A549 (cell line): Measurements from ENCODE around the gene P2RX4. TPM values are rescaled to one million over a fixed set of nuclear protein-coding genes. Genes with fewer than 3 reads are reported as not detected.

ENCODE experiments used
- ATAC-seq, 2 experiments: fragments of 200-7000 bp in 1 of 2; fragments of >200 bp in 1 of 2; cut with Nextera tagmentation in 1 of 2; cut with Tn5 transposase in 1 of 2; 3 replicates each; pipeline versions ENCODE4 v1.8.0 to v1.9.1; 2018 to 2020; ENCODE audit warnings: mild to moderate bottlenecking in 1 of 2, moderate library complexity in 1 of 2
- CTCF ChIA-PET: fragments of 300-600 bp; sonication (Branson Sonifier 250); formaldehyde crosslinking; extraction: SDS; loops from one replicate; lab custom pipeline; 2021; ENCODE audit warnings: antibody characterized with exemption, inconsistent platforms; lab: Yijun Ruan, JAX
- POLR2A ChIA-PET: fragments of 350-600 bp; formaldehyde crosslinking; extraction: SDS; loops from one replicate; lab custom pipeline; 2021; ENCODE audit warnings: antibody characterized with exemption, inconsistent platforms; lab: Yijun Ruan, JAX
- DNase-seq, 2 experiments: peaks; one replicate each; pipeline versions ENCODE4 v3.0.0 to v3.0.0-alpha.2; 2011 to 2016; ENCODE audit warnings: low read depth in 1 of 2, low spot score in 1 of 2
- FAIRE-seq: peaks from 2 replicates; lab custom pipeline; 2011; peaks lifted over from hg19 to GRCh38; lab: Jason Lieb, UNC
- H3K27ac ChIP-seq, 2 experiments: fragments of >200 bp; sonication (Bioruptor Twin); formaldehyde crosslinking; 3 replicates each; pipeline ENCODE4 v1.5.1; 2016 to 2017
- H3K4me1 ChIP-seq: fragments of >200 bp; sonication (Bioruptor Twin); formaldehyde crosslinking; 3 replicates; pipeline ENCODE4 v1.6.1; 2016
- H3K4me2 ChIP-seq: fragments of >200 bp; sonication (Bioruptor Twin); formaldehyde crosslinking; 3 replicates; pipeline ENCODE4 v1.6.1; 2016
- H3K4me3 ChIP-seq: fragments of >200 bp; sonication (Bioruptor Twin); formaldehyde crosslinking; 3 replicates; pipeline ENCODE4 v1.5.1; 2016
- H3K9me3 ChIP-seq: fragments of >200 bp; sonication (Bioruptor Twin); formaldehyde crosslinking; 3 replicates; pipeline ENCODE4 v1.6.1; 2016
- ATOH8 ChIP-seq: fragments of 250-450 bp; sonication (Bioruptor Pico); IDR thresholded peaks from 2 replicates; pipeline ENCODE4 v1.5.0; 2020; ENCODE audit warnings: low read depth, mild to moderate bottlenecking, moderate library complexity
- CBX2 ChIP-seq: fragments of 200-600 bp; sonication (generic); IDR thresholded peaks from 2 replicates; pipeline ENCODE4 v1.6.1; 2016; ENCODE audit warnings: low read depth, mild to moderate bottlenecking, borderline replicate concordance
- CHD2 ChIP-seq: fragments of 150-350 bp; IDR thresholded peaks from 2 replicates; pipeline ENCODE4 v1.6.1; 2014; ENCODE audit warnings: low read length; ENCODE audit not compliant: partially characterized antibody
- CHD4 ChIP-seq: fragments of 200-600 bp; sonication (generic); IDR thresholded peaks from 2 replicates; pipeline ENCODE4 v1.6.1; 2016; ENCODE audit warnings: antibody characterized with exemption, mild to moderate bottlenecking, borderline replicate concordance
- ELK1 ChIP-seq: fragments of 150-350 bp; IDR thresholded peaks from 2 replicates; pipeline ENCODE4 v1.6.1; 2014; ENCODE audit warnings: low read depth, mild to moderate bottlenecking, low read length
- FOXS1 ChIP-seq: fragments of 250-450 bp; sonication (Bioruptor Pico); IDR thresholded peaks from 2 replicates; pipeline ENCODE4 v1.5.0; 2020; ENCODE audit warnings: mild to moderate bottlenecking, moderate library complexity
- HEYL ChIP-seq: fragments of 250-450 bp; sonication (Bioruptor Pico); IDR thresholded peaks from 2 replicates; pipeline ENCODE4 v1.8.0; 2021; ENCODE audit warnings: mild to moderate bottlenecking, moderate library complexity
- HOXA7 ChIP-seq: fragments of 250-450 bp; sonication (Bioruptor Pico); IDR thresholded peaks from 2 replicates; pipeline ENCODE4 v1.5.0; 2020; ENCODE audit warnings: mild to moderate bottlenecking, moderate library complexity
- JUNB ChIP-seq: fragments of >200 bp; sonication (Bioruptor Twin); formaldehyde crosslinking; IDR thresholded peaks from 2 replicates; pipeline ENCODE4 v1.6.1; 2016
- MAFK ChIP-seq: fragments of 450-650 bp; IDR thresholded peaks from 2 replicates; pipeline ENCODE4 v1.6.1; 2014; ENCODE audit not compliant: partially characterized antibody
- NR3C1 ChIP-seq: fragments of >200 bp; sonication (Bioruptor Twin); formaldehyde crosslinking; IDR thresholded peaks from 3 replicates; pipeline ENCODE4 v1.6.1; 2017
- PHF8 ChIP-seq: fragments of 200-600 bp; sonication (generic); IDR thresholded peaks from 2 replicates; pipeline ENCODE4 v1.6.1; 2016; ENCODE audit warnings: low read depth, mild to moderate bottlenecking, antibody characterized with exemption, moderate library complexity, borderline replicate concordance
- POLR2A ChIP-seq: IDR thresholded peaks from 2 replicates; pipeline ENCODE4 v1.6.1; 2012; ENCODE audit warnings: mild to moderate bottlenecking, low read length
- RCOR1 ChIP-seq: fragments of 150-350 bp; IDR thresholded peaks from 2 replicates; pipeline ENCODE4 v1.6.1; 2014; ENCODE audit warnings: antibody characterized with exemption, low read length, low read depth
- SREBF2 ChIP-seq: fragments of 450-650 bp; IDR thresholded peaks from 2 replicates; pipeline ENCODE4 v1.6.1; 2014; ENCODE audit warnings: mild to moderate bottlenecking, moderate library complexity
- USF2 ChIP-seq: fragments of 450-650 bp; IDR thresholded peaks from 2 replicates; pipeline ENCODE4 v1.6.1; 2014; ENCODE audit warnings: antibody characterized with exemption
- ZFP36 ChIP-seq: fragments of 450-650 bp; IDR thresholded peaks from 2 replicates; pipeline ENCODE4 v1.6.1; 2014; ENCODE audit warnings: borderline replicate concordance; ENCODE audit not compliant: partially characterized antibody
- WGBS: methylation state at CpG from one replicate; pipeline ENCODE4 v1.1.6; 2017; ENCODE audit errors: missing lambda C conversion rate; 5-methylcytosine and 5-hydroxymethylcytosine counted together
- polyA plus RNA-seq, 4 experiments: library from polyadenylated mRNA; depleted of rRNA in 3 of 4; stranded (reverse); fragments of >200 nt; fragmentation: RNase III in 1 of 4; extraction: RNeasy Plus Mini Kit Qiagen cat#74134 plus additional on column Dnase treatment in 1 of 4; gene quantifications; 2 replicates in 3 of 4; 3 replicates in 1 of 4; pipeline ENCODE4 v1.2.3, GENCODE V29; 2011 to 2017
- TF ChIP-seq, protein P1 (sequence below): fragments of >200 bp; sonication (Bioruptor Twin); formaldehyde crosslinking; IDR thresholded peaks from 3 replicates; pipeline ENCODE4 v1.6.1; 2016
- TF ChIP-seq, protein P2 (sequence below): IDR thresholded peaks from 2 replicates; pipeline ENCODE4 v1.6.1; 2012
- TF ChIP-seq, protein P3 (sequence below): IDR thresholded peaks from 2 replicates; pipeline ENCODE4 v1.6.1; 2012; ENCODE audit warnings: low read depth, borderline replicate concordance

The P2RX4 gene
- polyA plus RNA-seq, 2 of the 4 experiments (the other 2 are of a cell fraction): 16.0 to 27.5 TPM

- TF ChIP-seq SREBF2: no peak
- TF ChIP-seq PHF8: no peak
- POLR2A ChIA-PET: no interaction called here
- DNase-seq (no peak), ATAC-seq (no peak), FAIRE-seq (no peak)
- Histone ChIP-seq H3K27ac (no peak overlapping the region), H3K9me3 (no peaks in the 10 kb centered on the region), H3K4me2 (no peak overlapping the region), H3K4me3 (no peak overlapping the region), H3K4me1 (no peaks in the 10 kb centered on the region)
- 76% methylated on average over 9 of the region's 9 CpGs for WGBS
- CTCF ChIA-PET: interaction anchor here (0.6 kb wide), 1 partner anchor 10 kb away, joined by 3 read pairs; no protein-coding TSS in a partner anchor
These were observed 20.2 kb upstream of the P2RX4 start for GRCh38 chr12:121189619-121190155.

- DNase-seq: no peak
- Histone ChIP-seq H3K9me3 (no peaks in the 10 kb centered on the region), H3K4me3 (no peak overlapping the region), H3K4me1 (no peaks in the 10 kb centered on the region), H3K27ac (no peak overlapping the region), H3K4me2 (no peak overlapping the region)
- ChIA-PET POLR2A (no interaction called here), CTCF (interaction anchor here (0.6 kb wide), 1 partner anchor 11 kb away, joined by 3 read pairs; no protein-coding TSS in a partner anchor)
- ATAC-seq: peak in 1 of 2 experiments; percentile 52; a peak in 2 of 6 replicates
- 57% methylated on average over 2 of the region's 2 CpGs for WGBS
- no peak for TF ChIP-seq CHD2
- TF ChIP-seq RCOR1: no peak
- TF ChIP-seq HOXA7 (CRISPR knock-in tag): no peak
- no peak for TF ChIP-seq CHD4
- no peak for TF ChIP-seq HEYL (CRISPR knock-in tag)
- TF ChIP-seq USF2: no peak
- TF ChIP-seq ZFP36: no peak
- TF ChIP-seq, protein P1, sequence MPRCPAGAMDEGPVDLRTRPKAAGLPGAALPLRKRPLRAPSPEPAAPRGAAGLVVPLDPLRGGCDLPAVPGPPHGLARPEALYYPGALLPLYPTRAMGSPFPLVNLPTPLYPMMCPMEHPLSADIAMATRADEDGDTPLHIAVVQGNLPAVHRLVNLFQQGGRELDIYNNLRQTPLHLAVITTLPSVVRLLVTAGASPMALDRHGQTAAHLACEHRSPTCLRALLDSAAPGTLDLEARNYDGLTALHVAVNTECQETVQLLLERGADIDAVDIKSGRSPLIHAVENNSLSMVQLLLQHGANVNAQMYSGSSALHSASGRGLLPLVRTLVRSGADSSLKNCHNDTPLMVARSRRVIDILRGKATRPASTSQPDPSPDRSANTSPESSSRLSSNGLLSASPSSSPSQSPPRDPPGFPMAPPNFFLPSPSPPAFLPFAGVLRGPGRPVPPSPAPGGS: no peak
- TF ChIP-seq ELK1: no peak
- no peak for FAIRE-seq
These were observed 19.4 kb upstream of the P2RX4 start for GRCh38 chr12:121190523-121191031.

DNA sequence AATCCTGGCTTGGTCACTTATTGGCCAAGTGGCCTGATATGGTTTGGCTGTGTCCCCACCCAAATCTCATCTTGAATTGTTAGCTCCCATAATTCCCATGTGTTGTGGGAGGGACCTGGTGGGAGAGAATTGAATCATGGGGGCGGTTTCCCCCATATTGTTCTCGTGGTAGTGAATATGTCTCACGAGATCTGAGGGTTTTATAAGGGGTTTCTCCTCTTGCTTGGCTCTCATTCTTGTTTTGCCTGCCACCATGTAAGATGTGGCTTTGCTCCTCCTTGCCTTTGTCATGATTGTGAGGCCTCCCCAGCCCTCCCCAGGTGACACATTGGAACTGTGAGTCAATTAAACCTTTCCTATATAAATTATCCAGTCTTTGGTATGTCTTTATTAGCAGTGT lies 18.8 kb upstream of the P2RX4 start:
- no peak for DNase-seq
- FAIRE-seq: no peak
- CTCF ChIA-PET: interaction anchor here (1.2 to 2.2 kb wide), 3 partner anchors 13 to 113 kb away, joined by 3 to 4 read pairs (median 4); no protein-coding TSS in a partner anchor
- no peaks in the 10 kb centered on the region for H3K9me3 ChIP-seq
- no peak for ATAC-seq
- TF ChIP-seq JUNB (no peak), CBX2 (no peak), FOXS1 (CRISPR knock-in tag) (no peak), CHD4 (no peak), POLR2A (no peak), CHD2 (no peak), ATOH8 (CRISPR knock-in tag) (no peak), MAFK (no peak), NR3C1 (no peak)
- TF ChIP-seq, protein P2, sequence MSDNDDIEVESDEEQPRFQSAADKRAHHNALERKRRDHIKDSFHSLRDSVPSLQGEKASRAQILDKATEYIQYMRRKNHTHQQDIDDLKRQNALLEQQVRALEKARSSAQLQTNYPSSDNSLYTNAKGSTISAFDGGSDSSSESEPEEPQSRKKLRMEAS: no peak
- TF ChIP-seq, protein P3, sequence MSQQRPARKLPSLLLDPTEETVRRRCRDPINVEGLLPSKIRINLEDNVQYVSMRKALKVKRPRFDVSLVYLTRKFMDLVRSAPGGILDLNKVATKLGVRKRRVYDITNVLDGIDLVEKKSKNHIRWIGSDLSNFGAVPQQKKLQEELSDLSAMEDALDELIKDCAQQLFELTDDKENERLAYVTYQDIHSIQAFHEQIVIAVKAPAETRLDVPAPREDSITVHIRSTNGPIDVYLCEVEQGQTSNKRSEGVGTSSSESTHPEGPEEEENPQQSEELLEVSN: no peak
- no peak overlapping the region for H3K4me3 ChIP-seq
- no peak overlapping the region for H3K27ac ChIP-seq
- 50% methylated on average over 3 of the region's 3 CpGs for WGBS
- POLR2A ChIA-PET: no interaction called here
- no peak overlapping the region for H3K4me2 ChIP-seq
- H3K4me1 ChIP-seq: no peaks in the 10 kb centered on the region
